Panc1 (cell line): ENCODE results near the gene LNX2.

Experiments
- POLR2AphosphoS5 ChIP-seq: IDR thresholded peaks from 2 replicates; pipeline ENCODE4 v1.6.1; 2012; ENCODE audit warnings: mild to moderate bottlenecking, low read depth, low read length, moderate library complexity
- SIN3A ChIP-seq: IDR thresholded peaks from 2 replicates; pipeline ENCODE4 v1.6.1; 2012; ENCODE audit warnings: low read depth, mild to moderate bottlenecking, low read length, moderate library complexity, borderline replicate concordance; ENCODE audit not compliant: insufficient read depth
- TCF7L2 ChIP-seq: IDR thresholded peaks from 2 replicates; pipeline ENCODE4 v1.6.1; 2011; ENCODE audit warnings: mild to moderate bottlenecking, low read depth, low read length, inconsistent platforms
- TF ChIP-seq, protein P1 (sequence below): fragments of 450-650 bp; IDR thresholded peaks from 2 replicates; pipeline ENCODE4 v1.5.1; 2017; ENCODE audit warnings: mild to moderate bottlenecking
- TF ChIP-seq, protein P2 (sequence below), 2 experiments: IDR thresholded peaks; 2 replicates each; pipeline ENCODE4 v1.6.1; 2011 to 2012; ENCODE audit warnings: low read depth in 2 of 2, control low read depth in 1 of 2, low read length in 1 of 2, mild to moderate bottlenecking in 1 of 2, moderate library complexity in 1 of 2; ENCODE audit not compliant: insufficient read depth in 1 of 2

DNA sequence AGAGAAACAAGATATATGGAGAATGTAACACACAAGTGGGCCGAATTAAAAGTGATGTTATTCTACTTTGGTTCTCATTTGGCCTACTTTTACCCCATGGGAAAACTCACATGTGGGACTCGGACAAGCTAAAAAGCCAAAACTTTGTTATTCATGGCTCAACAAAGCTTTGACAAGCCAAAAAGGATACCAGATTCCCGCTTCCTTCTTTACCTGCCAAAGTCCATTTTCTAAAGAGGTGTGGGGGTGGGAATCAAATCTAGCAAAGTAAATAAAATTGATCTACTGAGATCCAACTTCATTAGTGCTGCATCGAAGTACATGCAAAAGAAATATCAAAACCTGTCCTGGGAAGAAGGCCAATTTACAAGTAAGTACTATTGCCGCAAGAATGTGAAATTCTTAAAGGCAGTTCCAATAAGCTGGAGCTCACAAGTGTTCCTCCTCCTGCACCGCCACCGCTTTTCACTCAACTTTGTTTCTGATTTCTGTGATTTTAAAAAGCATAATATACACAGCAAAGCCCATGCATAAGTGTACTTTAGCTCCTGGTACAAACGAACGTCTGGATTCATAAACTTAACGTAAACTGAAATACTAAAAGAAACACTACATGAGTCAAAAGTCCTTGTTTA is 1.1 kb downstream of the LNX2 start:
- TF ChIP-seq POLR2AphosphoS5 (no peak), SIN3A (no peak), TCF7L2 (no peak)
- TF ChIP-seq, protein P1, sequence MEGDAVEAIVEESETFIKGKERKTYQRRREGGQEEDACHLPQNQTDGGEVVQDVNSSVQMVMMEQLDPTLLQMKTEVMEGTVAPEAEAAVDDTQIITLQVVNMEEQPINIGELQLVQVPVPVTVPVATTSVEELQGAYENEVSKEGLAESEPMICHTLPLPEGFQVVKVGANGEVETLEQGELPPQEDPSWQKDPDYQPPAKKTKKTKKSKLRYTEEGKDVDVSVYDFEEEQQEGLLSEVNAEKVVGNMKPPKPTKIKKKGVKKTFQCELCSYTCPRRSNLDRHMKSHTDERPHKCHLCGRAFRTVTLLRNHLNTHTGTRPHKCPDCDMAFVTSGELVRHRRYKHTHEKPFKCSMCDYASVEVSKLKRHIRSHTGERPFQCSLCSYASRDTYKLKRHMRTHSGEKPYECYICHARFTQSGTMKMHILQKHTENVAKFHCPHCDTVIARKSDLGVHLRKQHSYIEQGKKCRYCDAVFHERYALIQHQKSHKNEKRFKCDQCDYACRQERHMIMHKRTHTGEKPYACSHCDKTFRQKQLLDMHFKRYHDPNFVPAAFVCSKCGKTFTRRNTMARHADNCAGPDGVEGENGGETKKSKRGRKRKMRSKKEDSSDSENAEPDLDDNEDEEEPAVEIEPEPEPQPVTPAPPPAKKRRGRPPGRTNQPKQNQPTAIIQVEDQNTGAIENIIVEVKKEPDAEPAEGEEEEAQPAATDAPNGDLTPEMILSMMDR = no peak
- TF ChIP-seq, protein P2, sequence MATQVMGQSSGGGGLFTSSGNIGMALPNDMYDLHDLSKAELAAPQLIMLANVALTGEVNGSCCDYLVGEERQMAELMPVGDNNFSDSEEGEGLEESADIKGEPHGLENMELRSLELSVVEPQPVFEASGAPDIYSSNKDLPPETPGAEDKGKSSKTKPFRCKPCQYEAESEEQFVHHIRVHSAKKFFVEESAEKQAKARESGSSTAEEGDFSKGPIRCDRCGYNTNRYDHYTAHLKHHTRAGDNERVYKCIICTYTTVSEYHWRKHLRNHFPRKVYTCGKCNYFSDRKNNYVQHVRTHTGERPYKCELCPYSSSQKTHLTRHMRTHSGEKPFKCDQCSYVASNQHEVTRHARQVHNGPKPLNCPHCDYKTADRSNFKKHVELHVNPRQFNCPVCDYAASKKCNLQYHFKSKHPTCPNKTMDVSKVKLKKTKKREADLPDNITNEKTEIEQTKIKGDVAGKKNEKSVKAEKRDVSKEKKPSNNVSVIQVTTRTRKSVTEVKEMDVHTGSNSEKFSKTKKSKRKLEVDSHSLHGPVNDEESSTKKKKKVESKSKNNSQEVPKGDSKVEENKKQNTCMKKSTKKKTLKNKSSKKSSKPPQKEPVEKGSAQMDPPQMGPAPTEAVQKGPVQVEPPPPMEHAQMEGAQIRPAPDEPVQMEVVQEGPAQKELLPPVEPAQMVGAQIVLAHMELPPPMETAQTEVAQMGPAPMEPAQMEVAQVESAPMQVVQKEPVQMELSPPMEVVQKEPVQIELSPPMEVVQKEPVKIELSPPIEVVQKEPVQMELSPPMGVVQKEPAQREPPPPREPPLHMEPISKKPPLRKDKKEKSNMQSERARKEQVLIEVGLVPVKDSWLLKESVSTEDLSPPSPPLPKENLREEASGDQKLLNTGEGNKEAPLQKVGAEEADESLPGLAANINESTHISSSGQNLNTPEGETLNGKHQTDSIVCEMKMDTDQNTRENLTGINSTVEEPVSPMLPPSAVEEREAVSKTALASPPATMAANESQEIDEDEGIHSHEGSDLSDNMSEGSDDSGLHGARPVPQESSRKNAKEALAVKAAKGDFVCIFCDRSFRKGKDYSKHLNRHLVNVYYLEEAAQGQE (IDR thresholded peaks at IDR 0.05; ENCODE audit: insufficient read depth in 1 of 2, low read depth in 2 of 2, low read length in 1 of 2) = no peak
